Gastrocnemius medialis (tissue), 4 donors: ENCODE results near the gene OTUD5. TPM values are rescaled to one million over a fixed set of nuclear protein-coding genes. Genes with fewer than 3 reads are reported as not detected.

Experiments
- ATAC-seq, 2 donors: fragments of 150-250 bp; one replicate each; pipeline ENCODE4 v1.9.1; 2016
- DNase-seq, 2 donors: peaks; one replicate each; pipeline ENCODE4 v3.0.0-alpha.2; 2019
- H3K27ac ChIP-seq, 4 donors: fragments of 200-600 bp; sonication (generic); 1 replicate in 1 of 4; 2 replicates in 3 of 4; pipeline ENCODE4 v1.5.1; 2016 to 2018; ENCODE audit warnings: mild to moderate bottlenecking in 2 of 4, moderate library complexity in 1 of 4
- H3K27me3 ChIP-seq, 3 donors: fragments of 200-600 bp; sonication (generic) in 2 of 3; 1 replicate in 1 of 3; 2 replicates in 2 of 3; pipeline versions ENCODE4 v1.5.1 to v1.6.0; 2016 to 2019; ENCODE audit warnings: mild to moderate bottlenecking in 1 of 3, moderate library complexity in 1 of 3
- H3K36me3 ChIP-seq, 2 donors: fragments of 200-600 bp; sonication (generic) in 1 of 2; one replicate each; pipeline ENCODE4 v1.5.1; 2017 to 2018
- H3K4me1 ChIP-seq, 2 donors: fragments of 200-600 bp; sonication (generic) in 1 of 2; one replicate each; pipeline ENCODE4 v1.5.1; 2016 to 2017; ENCODE audit warnings: mild to moderate bottlenecking in 2 of 2
- H3K4me3 ChIP-seq, 4 donors: fragments of 200-600 bp; sonication (generic) in 3 of 4; 1 replicate in 1 of 4; 2 replicates in 3 of 4; pipeline ENCODE4 v1.5.1; 2016 to 2019; ENCODE audit warnings: mild to moderate bottlenecking in 2 of 4
- H3K9me3 ChIP-seq, 3 donors: fragments of 200-600 bp; sonication (generic) in 2 of 3; 1 replicate in 1 of 3; 2 replicates in 2 of 3; pipeline ENCODE4 v1.5.1; 2016 to 2019
- CTCF ChIP-seq, 5 experiments: fragments of 450-650 bp in 3 of 5; fragments of 200-600 bp in 2 of 5; sonication (generic) in 2 of 5; IDR thresholded peaks in 4 of 5; conservative IDR thresholded peaks in 1 of 5; 1 replicate in 4 of 5; 2 replicates in 1 of 5; pipeline ENCODE4 v1.5.1; 2016 to 2019; ENCODE audit warnings: antibody characterized with exemption in 5 of 5, mild to moderate bottlenecking in 3 of 5, moderate library complexity in 3 of 5
- POLR2A ChIP-seq, 2 donors: fragments of 450-650 bp; IDR thresholded peaks; one replicate each; pipeline ENCODE4 v1.6.1; 2017; ENCODE audit warnings: antibody characterized with exemption in 2 of 2, mild to moderate bottlenecking in 2 of 2, moderate library complexity in 2 of 2
- in situ Hi-C, 4 donors: fragments of 200-750 bp; cut with MboI; loops; one replicate each; pipeline versions ENCODE4 v1.15.0 to v1.8.0; 2017; ENCODE audit warnings: low sequenced_read_pairs in 4 of 4
- intact Hi-C: fragments of 100-400 bp; cut with DNase I; formaldehyde crosslinking; loops from one replicate; pipeline ENCODE4 v1.15.1; 2023; ENCODE audit warnings: low total_unique reads
- total RNA-seq, 4 donors: library from RNA; depleted of rRNA; stranded (reverse); fragments of >200 nt; gene quantifications; one replicate each; pipeline versions ENCODE4 v1.1.0 to v1.2.3, GENCODE V29; 2016

OTUD5 gene
- total RNA-seq, 4 donors from 2014 or later = 22.2 to 32.2 (median 28.5) TPM

GRCh38 chrX:48972220-48973164, 15.1 kb upstream of the OTUD5 start:
- Histone ChIP-seq H3K27me3 (no peaks in the 10 kb centered on the region), H3K4me1 (no peaks in the 10 kb centered on the region), H3K9me3 (no peaks in the 10 kb centered on the region), H3K4me3 (peak overlapping the region; percentile 14 to 37 (median 23)), H3K36me3 (peaks cover 0 to 5% of the 10 kb centered on the region in 2 donors), H3K27ac (peak overlapping the region in 2 of 4 donors; percentile 34 to 42)
- ATAC-seq (peak in 1 of 2 donors; percentile 50), DNase-seq (peak in 1 of 2 donors; percentile 17)
- intact Hi-C loops (no loop called here), in situ Hi-C loops (no loop called here)
- peak in 4 of 5 experiments; percentile 19 to 56 (median 30) for TF ChIP-seq CTCF (IDR thresholded peaks at IDR 0.05 in 4 of 5, conservative IDR thresholded peaks at IDR 0.05 in 1 of 5)
- TF ChIP-seq POLR2A (IDR thresholded peaks at IDR 0.05) = no peak

GRCh38 chrX:48971249-48972219, 14.1 kb upstream of the OTUD5 start, which contains the start of gene KCND1:
TSS of gene KCND1 (minus strand) at chrX:48971844. CDS start at chrX:48970271, 1,573 bp downstream.
- in situ Hi-C loops = no loop called here

GRCh38 chrX:48969471-48969870, 12.1 kb upstream of the OTUD5 start:
- TF ChIP-seq CTCF (IDR thresholded peaks at IDR 0.05 in 4 of 5, conservative IDR thresholded peaks at IDR 0.05 in 1 of 5) (no peak), POLR2A (IDR thresholded peaks at IDR 0.05) (no peak)
- H3K4me3 ChIP-seq = no peak overlapping the region
- intact Hi-C loops = no loop called here
- no peak for ATAC-seq
- H3K36me3 ChIP-seq = no peaks in the 10 kb centered on the region
- DNase-seq = no peak
- in situ Hi-C loops = no loop called here
- H3K27me3 ChIP-seq = no peaks in the 10 kb centered on the region
- H3K4me1 ChIP-seq = no peaks in the 10 kb centered on the region
- no peaks in the 10 kb centered on the region for H3K9me3 ChIP-seq
- no peak overlapping the region for H3K27ac ChIP-seq

More at GRCh38 chrX:48971249-48972219, 14.1 kb upstream of the OTUD5 start, which contains the start of gene KCND1:
- Histone ChIP-seq H3K27me3 (no peaks in the 10 kb centered on the region), H3K36me3 (peaks cover 0 to 5% of the 10 kb centered on the region in 2 donors), H3K9me3 (no peaks in the 10 kb centered on the region), H3K4me1 (no peaks in the 10 kb centered on the region), H3K27ac (peak within 1 kb of the TSS in 2 of 4 donors; percentile 34 to 42), H3K4me3 (peak within 1 kb of the TSS; percentile 14 to 37 (median 23))
- peak in 1 of 2 donors; percentile 19 for DNase-seq
- intact Hi-C loops = no loop called here
- ATAC-seq = no peak
- TF ChIP-seq CTCF (IDR thresholded peaks at IDR 0.05 in 4 of 5, conservative IDR thresholded peaks at IDR 0.05 in 1 of 5) (no peak), POLR2A (IDR thresholded peaks at IDR 0.05) (no peak)

- Histone ChIP-seq H3K4me1 (no peaks in the 10 kb centered on the region), H3K27ac (no peak overlapping the region), H3K4me3 (no peak overlapping the region), H3K27me3 (no peaks in the 10 kb centered on the region), H3K9me3 (no peaks in the 10 kb centered on the region), H3K36me3 (no peaks in the 10 kb centered on the region)
- DNase-seq (no peak), ATAC-seq (no peak)
- in situ Hi-C loops = no loop called here
- TF ChIP-seq POLR2A (IDR thresholded peaks at IDR 0.05) = no peak
- TF ChIP-seq CTCF (IDR thresholded peaks at IDR 0.05 in 4 of 5, conservative IDR thresholded peaks at IDR 0.05 in 1 of 5) = no peak
- intact Hi-C loops = no loop called here
Measured at GRCh38 chrX:48968377-48968776, 11.0 kb upstream of the OTUD5 start.
